M059J (cell line): ENCODE results near the gene TFAP2E. TPM values are rescaled to one million over a fixed set of nuclear protein-coding genes. Genes with fewer than 3 reads are reported as not detected.
A peak's percentile ranks its signal among the peaks of the same experiment; 100 is the strongest.

ENCODE experiments used
- DNase-seq: peaks from one replicate; pipeline ENCODE4 v3.0.0-alpha.2; 2012; ENCODE audit warnings: low read depth
- total RNA-seq: library from RNA; depleted of rRNA; stranded (reverse); fragments of >200 nt; shearing (Covaris generic); gene quantifications from 2 replicates; pipeline ENCODE4 v1.2.3, GENCODE V29; 2014

Gene TFAP2E
- total RNA-seq, 1 experiment from 2014 or later: not detected

- DNase-seq: peak; percentile 87
Observed at GRCh38 chr1:35557118-35557610, 15.9 kb upstream of the TFAP2E start, which contains the start of gene KIAA0319L. TSS of gene KIAA0319L (minus strand) at chr1:35557403. CDS start at chr1:35554491, 2,912 bp downstream.

- DNase-seq: peak; percentile 97
Observed at GRCh38 chr1:35557611-35558373, 15.3 kb upstream of the TFAP2E start, which contains the start of gene NCDN. TSS of gene NCDN (plus strand) at chr1:35557799. CDS start at chr1:35558191, 392 bp downstream.

GRCh38 chr1:35558374-35559316 is 14.5 kb upstream of the TFAP2E start:
- DNase-seq: no peak

GRCh38 chr1:35559317-35559944 is 13.7 kb upstream of the TFAP2E start:
- DNase-seq: no peak

DNA sequence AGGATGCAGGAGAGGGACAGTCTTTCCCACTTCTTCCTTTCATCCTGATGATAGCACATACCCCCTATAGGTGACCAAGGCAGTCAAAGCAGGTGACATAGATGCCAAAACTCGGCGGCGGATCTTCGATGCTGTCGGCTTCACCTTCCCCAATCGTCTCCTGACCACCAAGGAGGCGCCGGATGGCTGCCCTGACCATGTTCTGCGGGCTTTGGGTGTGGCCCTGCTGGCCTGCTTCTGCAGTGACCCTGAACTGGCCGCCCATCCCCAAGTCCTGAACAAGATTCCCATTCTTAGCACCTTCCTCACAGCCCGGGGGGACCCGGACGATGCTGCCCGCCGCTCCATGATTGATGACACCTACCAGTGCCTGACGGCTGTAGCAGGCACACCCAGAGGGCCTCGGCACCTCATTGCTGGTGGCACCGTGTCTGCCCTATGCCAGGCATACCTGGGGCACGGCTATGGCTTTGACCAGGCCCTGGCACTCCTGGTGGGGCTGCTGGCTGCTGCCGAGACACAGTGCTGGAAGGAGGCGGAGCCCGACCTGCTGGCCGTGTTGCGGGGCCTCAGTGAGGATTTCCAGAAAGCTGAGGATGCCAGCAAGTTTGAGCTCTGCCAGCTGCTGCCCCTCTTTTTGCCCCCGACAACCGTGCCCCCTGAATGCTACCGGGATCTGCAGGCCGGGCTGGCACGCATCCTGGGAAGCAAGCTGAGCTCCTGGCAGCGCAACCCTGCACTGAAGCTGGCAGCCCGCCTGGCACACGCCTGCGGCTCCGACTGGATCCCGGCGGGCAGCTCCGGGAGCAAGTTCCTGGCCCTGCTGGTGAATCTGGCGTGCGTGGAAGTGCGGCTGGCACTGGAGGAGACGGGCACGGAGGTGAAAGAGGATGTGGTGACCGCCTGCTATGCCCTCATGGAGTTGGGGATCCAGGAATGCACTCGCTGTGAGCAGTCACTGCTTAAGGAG is 12.6 kb upstream of the TFAP2E start:
- no peak for DNase-seq

GRCh38 chr1:35561297-35561971 is 11.7 kb upstream of the TFAP2E start:
- DNase-seq: no peak

DNA sequence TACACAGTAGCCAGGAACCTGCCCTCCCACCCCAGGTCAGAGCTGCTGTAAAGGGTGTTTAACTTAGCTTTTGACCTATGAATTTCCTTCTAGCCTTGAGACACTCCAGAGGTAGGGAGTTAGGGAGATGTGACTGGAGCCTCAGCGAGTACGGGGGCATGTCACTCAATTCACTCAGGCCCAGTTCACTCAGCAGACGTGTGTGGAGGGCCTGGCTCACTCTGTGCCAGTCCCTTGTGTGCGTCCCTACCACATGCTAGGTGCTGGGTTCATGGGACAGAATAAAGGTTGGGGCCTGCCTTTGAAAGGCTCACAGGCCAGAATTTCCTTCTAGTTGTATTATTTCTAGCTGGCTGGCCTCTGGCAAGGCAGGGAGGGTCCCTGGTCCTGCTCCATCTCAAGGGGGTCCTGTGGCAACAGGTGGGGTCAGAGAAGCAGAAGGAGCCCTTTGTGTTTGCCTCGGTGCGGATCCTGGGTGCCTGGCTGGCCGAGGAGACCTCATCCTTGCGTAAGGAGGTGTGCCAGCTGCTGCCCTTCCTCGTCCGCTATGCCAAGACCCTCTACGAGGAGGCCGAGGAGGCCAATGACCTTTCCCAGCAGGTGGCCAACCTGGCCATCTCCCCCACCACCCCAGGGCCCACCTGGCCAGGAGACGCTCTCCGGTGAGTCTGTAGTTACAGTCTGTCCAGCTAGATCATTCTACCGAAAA is 11.0 kb upstream of the TFAP2E start:
- no peak for DNase-seq

DNA sequence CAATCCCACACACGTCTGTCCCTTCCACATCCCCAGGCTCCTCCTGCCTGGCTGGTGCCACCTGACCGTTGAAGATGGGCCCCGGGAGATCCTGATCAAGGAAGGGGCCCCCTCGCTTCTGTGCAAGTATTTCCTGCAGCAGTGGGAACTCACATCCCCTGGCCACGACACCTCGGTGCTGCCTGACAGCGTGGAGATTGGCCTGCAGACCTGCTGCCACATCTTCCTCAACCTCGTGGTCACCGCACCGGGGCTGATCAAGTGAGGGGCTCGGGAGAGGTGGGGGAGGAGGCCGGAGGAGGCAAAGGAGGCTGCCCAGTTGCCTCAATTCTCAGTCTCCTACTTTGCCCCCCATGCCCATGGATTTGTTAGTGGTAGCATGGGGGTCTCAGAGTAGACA is 9.9 kb upstream of the TFAP2E start:
- no peak for DNase-seq

- peak; percentile 83 for DNase-seq
Observed at GRCh38 chr1:35564037-35564883, 8.9 kb upstream of the TFAP2E start.

GRCh38 chr1:35564884-35565741 is 8.0 kb upstream of the TFAP2E start:
- no peak for DNase-seq

DNA sequence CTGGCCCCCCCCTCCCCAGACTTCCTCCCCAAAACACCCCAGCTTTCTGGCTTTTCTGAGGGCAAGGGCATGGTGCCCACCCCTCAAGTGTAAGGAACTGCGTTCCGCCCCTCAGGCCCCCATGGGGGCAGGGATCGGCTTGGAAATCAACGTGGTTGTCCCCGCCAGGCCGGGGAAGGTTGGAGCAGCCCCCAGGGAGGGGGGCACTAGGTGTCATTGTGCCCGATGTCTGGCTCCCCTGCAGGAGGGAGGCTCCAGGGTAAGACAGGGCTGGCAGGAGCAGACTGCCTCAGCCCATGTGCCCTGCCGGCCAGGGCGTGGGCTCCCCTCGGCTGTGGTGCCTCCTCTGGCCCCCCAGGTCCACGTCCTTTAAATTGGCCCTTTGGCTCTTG is 7.4 kb upstream of the TFAP2E start:
- no peak for DNase-seq

DNA sequence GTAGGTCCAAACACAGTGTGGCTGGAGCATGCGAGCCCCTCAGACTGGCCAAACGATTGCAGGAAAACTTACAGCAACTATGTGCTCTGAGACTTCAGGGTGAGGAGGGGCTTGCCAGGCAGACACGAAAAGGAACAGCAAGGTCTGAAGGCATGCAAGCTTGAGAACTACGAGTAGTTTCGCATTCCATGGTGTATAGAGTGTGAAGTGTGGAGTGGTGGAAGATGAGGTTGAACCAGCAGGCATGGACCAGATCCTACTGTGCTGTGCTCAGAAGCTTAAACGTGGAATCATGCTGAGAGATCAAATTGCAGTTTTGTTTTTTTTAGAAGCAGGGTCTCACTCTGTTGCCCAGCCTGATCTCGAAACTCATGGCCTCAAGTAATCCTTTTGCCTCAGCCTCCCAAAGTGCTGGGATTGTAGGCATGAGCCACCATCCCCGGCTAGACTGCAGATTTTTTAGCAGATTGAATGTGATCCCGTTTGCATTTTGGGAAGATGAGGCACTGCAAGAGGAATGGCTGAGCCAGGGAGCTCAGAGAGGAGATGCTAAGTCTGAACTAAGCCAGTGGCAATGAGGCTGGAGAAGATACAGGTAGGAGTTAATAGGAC is 5.1 kb upstream of the TFAP2E start:
- DNase-seq: no peak

- DNase-seq: peak; percentile 65
Observed at GRCh38 chr1:35568975-35569395, 4.1 kb upstream of the TFAP2E start.

GRCh38 chr1:35569936-35570335 is 3.2 kb upstream of the TFAP2E start:
- peak; percentile 58 for DNase-seq

GRCh38 chr1:35570589-35571137 is 2.5 kb upstream of the TFAP2E start:
- DNase-seq: peak; percentile 23

DNA sequence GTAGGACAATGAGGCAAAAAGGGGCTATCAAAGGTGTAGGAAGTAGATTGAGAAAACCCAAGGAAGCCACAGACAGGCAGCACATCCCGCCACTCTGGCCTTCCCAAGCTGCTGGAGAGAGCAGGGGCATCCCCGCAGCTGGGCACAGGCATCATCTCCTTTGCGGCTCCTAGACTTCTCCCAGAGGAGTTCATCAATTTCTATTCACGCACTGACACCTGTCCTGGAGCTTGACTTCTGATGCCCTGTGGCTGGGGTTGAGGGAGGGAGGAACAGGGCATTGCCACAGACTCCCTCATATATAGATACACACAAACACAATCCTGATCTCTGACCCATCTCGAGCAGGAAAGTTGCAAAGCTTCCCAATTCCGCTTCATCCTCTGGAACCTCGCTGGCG is 1.9 kb upstream of the TFAP2E start:
- no peak for DNase-seq

- DNase-seq: no peak
Observed at GRCh38 chr1:35572296-35572695, 818 bp upstream of the TFAP2E start.
